Fibroblast of lung (primary cell): ENCODE measurements around the gene UCP2. TPM values are rescaled to one million over a fixed set of nuclear protein-coding genes. Genes with fewer than 3 reads are reported as not detected.

Experiments used
- DNase-seq, 2 donors: peaks; one replicate each; pipeline versions ENCODE4 v3.0.0 to v3.0.0-alpha.2; 2010; ENCODE audit warnings: low read depth in 2 of 2
- H2AFZ ChIP-seq: 2 replicates; pipeline ENCODE4 v1.5.1; 2012; ENCODE audit warnings: low read length, control low read depth, inconsistent platforms
- H3K27ac ChIP-seq: 2 replicates; pipeline ENCODE4 v1.5.1; 2011; ENCODE audit warnings: low read length, control low read depth; ENCODE audit not compliant: insufficient read depth
- H3K27me3 ChIP-seq: 2 replicates; pipeline ENCODE4 v1.5.1; 2011; ENCODE audit warnings: mild to moderate bottlenecking, low read length; ENCODE audit not compliant: control insufficient read depth, insufficient read depth
- H3K36me3 ChIP-seq: 2 replicates; pipeline ENCODE4 v1.5.1; 2011; ENCODE audit warnings: low read length; ENCODE audit not compliant: control insufficient read depth, insufficient read depth
- H3K4me1 ChIP-seq: 2 replicates; pipeline ENCODE4 v1.5.1; 2011; ENCODE audit warnings: low read length; ENCODE audit not compliant: control insufficient read depth, insufficient read depth; ENCODE audit errors: extremely low read depth
- H3K4me2 ChIP-seq: 2 replicates; pipeline ENCODE4 v1.5.1; 2011; ENCODE audit warnings: low read length, control low read depth; ENCODE audit not compliant: insufficient read depth; ENCODE audit errors: extremely low read depth
- H3K4me3 ChIP-seq, 4 experiments: fragments of 200-600 bp in 1 of 4; sonication (generic) in 1 of 4; replicated peaks in 1 of 4; 2 replicates each; pipeline ENCODE4 v1.5.1; 2011 to 2016; ENCODE audit warnings: low read length in 4 of 4, low read depth in 3 of 4, mild to moderate bottlenecking in 3 of 4, control low read depth in 2 of 4, inconsistent platforms in 1 of 4, mixed read lengths in 1 of 4; ENCODE audit not compliant: insufficient read depth in 1 of 4; ENCODE audit errors: control extremely low read depth in 1 of 4
- H3K79me2 ChIP-seq: 2 replicates; pipeline ENCODE4 v1.5.1; 2012; ENCODE audit warnings: mild to moderate bottlenecking, low read length, inconsistent platforms; ENCODE audit not compliant: control insufficient read depth, insufficient read depth
- H3K9ac ChIP-seq: 2 replicates; pipeline ENCODE4 v1.5.1; 2011; ENCODE audit warnings: mild to moderate bottlenecking, low read length, control low read depth; ENCODE audit not compliant: insufficient read depth
- H3K9me3 ChIP-seq: 2 replicates; pipeline ENCODE4 v1.5.1; 2012; ENCODE audit warnings: low read depth, low read length; ENCODE audit not compliant: control insufficient read depth, insufficient read depth
- H4K20me1 ChIP-seq: 2 replicates; pipeline ENCODE4 v1.5.1; 2011; ENCODE audit warnings: low read length; ENCODE audit not compliant: control insufficient read depth, insufficient read depth; ENCODE audit errors: extremely low read depth
- EZH2 ChIP-seq: IDR thresholded peaks from 2 replicates; pipeline ENCODE4 v1.5.1; 2012; ENCODE audit warnings: low read length, control low read depth, mild to moderate bottlenecking; ENCODE audit errors: missing control alignments
- polyA minus RNA-seq: library from RNA; depleted of rRNA, polyadenylated mRNA; stranded (reverse); fragments of >200 nt; gene quantifications from 2 replicates; pipeline ENCODE4 v1.2.3, GENCODE V29; 2011; ENCODE audit warnings: low replicate concordance
- polyA plus RNA-seq, 2 donors: library from polyadenylated mRNA; depleted of rRNA in 1 of 2; stranded (reverse) in 1 of 2; unstranded in 1 of 2; fragments of >200 nt; gene quantifications; 2 replicates each; pipeline ENCODE4 v1.2.1, GENCODE V29; 2011 to 2012; ENCODE audit warnings: missing spikeins in 1 of 2
- total RNA-seq: library from RNA; depleted of rRNA; stranded (reverse); fragments of >200 nt; gene quantifications from 2 replicates; pipeline ENCODE4 v1.2.1, GENCODE V29; 2014
- TF ChIP-seq, protein P1 (sequence below), 2 donors: IDR thresholded peaks in 1 of 2; conservative IDR thresholded peaks in 1 of 2; 1 replicate in 1 of 2; 2 replicates in 1 of 2; pipeline ENCODE4 v1.5.1; 2011 to 2012; ENCODE audit warnings: low read length in 2 of 2, control low read depth in 1 of 2, inconsistent platforms in 1 of 2, low read depth in 1 of 2, mild to moderate bottlenecking in 1 of 2

Gene UCP2, protein sequence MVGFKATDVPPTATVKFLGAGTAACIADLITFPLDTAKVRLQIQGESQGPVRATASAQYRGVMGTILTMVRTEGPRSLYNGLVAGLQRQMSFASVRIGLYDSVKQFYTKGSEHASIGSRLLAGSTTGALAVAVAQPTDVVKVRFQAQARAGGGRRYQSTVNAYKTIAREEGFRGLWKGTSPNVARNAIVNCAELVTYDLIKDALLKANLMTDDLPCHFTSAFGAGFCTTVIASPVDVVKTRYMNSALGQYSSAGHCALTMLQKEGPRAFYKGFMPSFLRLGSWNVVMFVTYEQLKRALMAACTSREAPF
- total RNA-seq: 0.77 and 4.8 TPM in 2 replicates
- polyA plus RNA-seq: 10.7 and 11.5 TPM in 2 replicates
- polyA plus RNA-seq (2012): 9.9 and 11.3 TPM in 2 replicates
- 29.2 and 38.2 TPM in 2 replicates for polyA minus RNA-seq

DNA sequence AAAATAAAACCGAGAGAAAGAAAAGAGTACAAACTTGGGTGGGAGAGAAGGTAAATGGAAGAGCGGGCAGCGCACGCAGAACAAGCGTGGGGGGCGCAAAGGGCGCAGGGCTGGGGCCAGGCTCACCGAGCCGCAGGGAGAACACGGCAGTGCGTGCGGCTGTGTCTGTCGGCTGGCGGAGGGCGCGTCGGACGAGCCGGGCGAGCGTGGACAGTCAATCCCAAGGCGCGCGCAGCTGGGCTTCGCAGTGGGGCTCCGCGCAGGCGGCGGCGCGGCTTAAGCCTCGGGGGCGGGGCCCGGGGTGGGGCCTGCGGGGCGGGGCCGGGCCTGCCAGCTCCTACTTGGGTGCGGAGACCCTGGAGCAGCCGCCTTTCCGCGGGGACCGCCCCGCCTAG lies at the start of gene UCP2:
TSS of gene UCP2 (minus strand) at position 249 of the 395 bp plus-strand sequence. CDS start 4,465 bp downstream, outside the sequence.
- H2AFZ ChIP-seq: peak within 1 kb of the TSS; percentile 98
- no peaks in the 10 kb centered on the region for H4K20me1 ChIP-seq
- peaks cover 3% of the 10 kb centered on the region for H3K4me1 ChIP-seq
- H3K4me2 ChIP-seq: peak within 1 kb of the TSS; percentile 84
- peak; percentile 73 to 77 for DNase-seq
- no peaks in the 10 kb centered on the region for H3K36me3 ChIP-seq
- H3K27me3 ChIP-seq: no peaks in the 10 kb centered on the region
- TF ChIP-seq, protein P1, sequence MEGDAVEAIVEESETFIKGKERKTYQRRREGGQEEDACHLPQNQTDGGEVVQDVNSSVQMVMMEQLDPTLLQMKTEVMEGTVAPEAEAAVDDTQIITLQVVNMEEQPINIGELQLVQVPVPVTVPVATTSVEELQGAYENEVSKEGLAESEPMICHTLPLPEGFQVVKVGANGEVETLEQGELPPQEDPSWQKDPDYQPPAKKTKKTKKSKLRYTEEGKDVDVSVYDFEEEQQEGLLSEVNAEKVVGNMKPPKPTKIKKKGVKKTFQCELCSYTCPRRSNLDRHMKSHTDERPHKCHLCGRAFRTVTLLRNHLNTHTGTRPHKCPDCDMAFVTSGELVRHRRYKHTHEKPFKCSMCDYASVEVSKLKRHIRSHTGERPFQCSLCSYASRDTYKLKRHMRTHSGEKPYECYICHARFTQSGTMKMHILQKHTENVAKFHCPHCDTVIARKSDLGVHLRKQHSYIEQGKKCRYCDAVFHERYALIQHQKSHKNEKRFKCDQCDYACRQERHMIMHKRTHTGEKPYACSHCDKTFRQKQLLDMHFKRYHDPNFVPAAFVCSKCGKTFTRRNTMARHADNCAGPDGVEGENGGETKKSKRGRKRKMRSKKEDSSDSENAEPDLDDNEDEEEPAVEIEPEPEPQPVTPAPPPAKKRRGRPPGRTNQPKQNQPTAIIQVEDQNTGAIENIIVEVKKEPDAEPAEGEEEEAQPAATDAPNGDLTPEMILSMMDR (conservative IDR thresholded peaks at IDR 0.05 in 1 of 2, IDR thresholded peaks at IDR 0.05 in 1 of 2; ENCODE audit: low read depth in 1 of 2, low read length in 2 of 2): no peak
- no peak for TF ChIP-seq EZH2
- peak within 1 kb of the TSS; percentile 66 for H3K9ac ChIP-seq
- H3K9me3 ChIP-seq: no peaks in the 10 kb centered on the region
- peak within 1 kb of the TSS; percentile 90 for H3K27ac ChIP-seq
- no peaks in the 10 kb centered on the region for H3K79me2 ChIP-seq
- peak within 1 kb of the TSS; percentile 56 to 74 (median 67) for H3K4me3 ChIP-seq

DNA sequence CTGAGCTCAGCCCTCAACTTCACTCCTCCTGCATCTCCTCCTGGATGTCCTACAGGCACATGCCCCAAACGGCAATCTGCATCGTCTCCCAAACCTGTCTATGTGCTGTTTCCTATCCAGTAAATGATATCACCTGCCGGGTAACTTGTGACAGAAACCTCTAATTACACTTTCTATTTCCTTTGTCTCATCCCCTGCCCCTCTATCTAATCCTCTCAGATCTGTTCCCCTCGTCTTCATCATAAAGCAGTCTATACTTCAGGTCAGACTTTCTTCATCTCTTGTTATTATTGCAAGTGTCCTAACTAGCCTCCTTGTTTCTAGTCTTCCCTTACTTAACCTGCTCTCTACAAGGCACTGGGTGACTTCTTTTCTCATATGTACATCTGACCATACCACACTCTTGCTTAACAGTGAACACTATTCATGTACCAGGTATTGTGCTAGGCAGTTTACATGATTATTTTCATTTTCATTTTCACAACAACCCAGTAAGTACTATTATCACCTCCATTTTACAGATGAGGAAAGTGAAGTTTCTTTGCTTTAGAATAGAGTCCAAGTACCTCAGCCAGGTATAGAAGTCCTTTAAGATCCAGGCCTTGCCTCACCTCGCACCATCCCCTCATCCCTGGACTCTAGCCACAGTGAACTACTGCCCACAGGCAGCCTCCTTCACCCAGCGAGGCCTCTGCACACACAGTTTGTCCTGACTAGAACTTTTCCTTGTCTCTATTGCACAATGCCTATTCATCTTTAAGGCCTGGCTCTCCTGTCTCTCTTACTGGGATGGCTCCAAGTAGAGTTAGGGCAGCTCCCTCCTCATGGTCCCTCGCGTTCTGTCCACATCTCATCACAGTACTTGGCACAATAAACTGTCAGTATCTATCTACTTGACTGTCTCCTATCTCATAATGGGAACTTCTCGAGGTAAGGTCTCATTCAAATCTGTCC lies 48.4 kb upstream of the UCP2 start:
- Histone ChIP-seq H4K20me1 (no peaks in the 10 kb centered on the region), H3K4me1 (peaks cover 7% of the 10 kb centered on the region), H3K36me3 (peaks cover 3% of the 10 kb centered on the region), H3K27ac (no peak overlapping the region), H3K4me2 (no peak overlapping the region), H3K79me2 (no peaks in the 10 kb centered on the region), H3K9me3 (no peaks in the 10 kb centered on the region), H3K4me3 (no peak overlapping the region), H3K27me3 (no peaks in the 10 kb centered on the region), H2AFZ (no peak overlapping the region), H3K9ac (no peak overlapping the region)
- TF ChIP-seq EZH2: no peak
- TF ChIP-seq, protein P1 (conservative IDR thresholded peaks at IDR 0.05 in 1 of 2, IDR thresholded peaks at IDR 0.05 in 1 of 2; ENCODE audit: low read depth in 1 of 2, low read length in 2 of 2): no peak
- peak in 1 of 2 donors; percentile 33 for DNase-seq
